ENCODE measurements around the gene PTPN14.

DNA sequence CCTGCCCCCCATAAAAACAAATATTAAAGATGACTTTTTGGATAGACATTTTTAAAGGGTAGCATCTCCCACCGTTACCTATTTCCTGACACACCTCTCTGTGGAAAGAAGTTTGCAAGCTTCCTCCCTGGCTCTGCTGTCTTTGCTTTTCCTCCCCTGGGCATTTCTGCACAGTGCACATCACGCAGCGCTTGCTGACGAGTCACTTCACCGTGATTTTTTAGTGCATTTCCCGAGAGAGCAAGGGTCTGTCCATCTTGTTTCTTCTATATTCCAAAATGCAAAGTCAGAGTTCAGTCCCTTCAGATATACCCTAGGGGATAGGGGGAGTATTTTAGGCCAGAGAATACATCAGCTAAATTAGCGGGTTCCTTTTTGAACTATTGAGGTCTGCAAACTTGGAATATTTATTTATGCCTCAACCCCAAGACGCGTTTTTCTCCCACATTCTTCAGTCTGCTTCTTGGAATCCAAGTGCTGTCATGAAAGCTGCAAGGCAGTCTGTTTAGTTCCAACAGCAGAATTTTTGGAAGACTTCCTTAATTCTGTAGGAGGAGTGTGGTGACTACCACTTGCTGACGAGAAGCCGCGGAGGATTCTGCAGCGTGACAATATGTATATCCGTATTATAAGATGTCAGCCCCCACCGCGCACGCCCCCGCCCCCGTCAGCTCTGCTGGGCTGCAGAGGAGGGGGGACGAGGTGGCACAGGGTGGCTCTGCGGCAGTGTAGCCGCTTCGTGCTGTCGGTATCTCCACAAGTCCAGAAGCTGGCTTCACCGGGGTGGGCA, 248.1 kb downstream of the PTPN14 start:
- TF ChIP-seq MXI1 (IDR thresholded peaks at IDR 0.05; ENCODE audit: borderline replicate concordance, low read depth, low read length) (no peak), POLR2A (IDR thresholded peaks at IDR 0.05; ENCODE audit: low read depth, low read length) (no peak), MAZ (IDR thresholded peaks at IDR 0.05; ENCODE audit: borderline replicate concordance, low read depth, low read length) (no peak), MAFK (IDR thresholded peaks at IDR 0.05; ENCODE audit: low read depth, low read length) (no peak), RAD21 (IDR thresholded peaks at IDR 0.05; ENCODE audit: low read length) (no peak), CEBPB (IDR thresholded peaks at IDR 0.05; ENCODE audit: low read depth, low read length) (no peak), BHLHE40 (IDR thresholded peaks at IDR 0.05; ENCODE audit: low read depth, low read length) (no peak), SMC3 (IDR thresholded peaks at IDR 0.05; ENCODE audit: low read depth, low read length) (no peak), RFX5 (IDR thresholded peaks at IDR 0.05; ENCODE audit: low read depth, low read length) (no peak), RCOR1 (IDR thresholded peaks at IDR 0.05; ENCODE audit: insufficient replicate concordance, low read length) (no peak)
- TF ChIP-seq, protein P1, sequence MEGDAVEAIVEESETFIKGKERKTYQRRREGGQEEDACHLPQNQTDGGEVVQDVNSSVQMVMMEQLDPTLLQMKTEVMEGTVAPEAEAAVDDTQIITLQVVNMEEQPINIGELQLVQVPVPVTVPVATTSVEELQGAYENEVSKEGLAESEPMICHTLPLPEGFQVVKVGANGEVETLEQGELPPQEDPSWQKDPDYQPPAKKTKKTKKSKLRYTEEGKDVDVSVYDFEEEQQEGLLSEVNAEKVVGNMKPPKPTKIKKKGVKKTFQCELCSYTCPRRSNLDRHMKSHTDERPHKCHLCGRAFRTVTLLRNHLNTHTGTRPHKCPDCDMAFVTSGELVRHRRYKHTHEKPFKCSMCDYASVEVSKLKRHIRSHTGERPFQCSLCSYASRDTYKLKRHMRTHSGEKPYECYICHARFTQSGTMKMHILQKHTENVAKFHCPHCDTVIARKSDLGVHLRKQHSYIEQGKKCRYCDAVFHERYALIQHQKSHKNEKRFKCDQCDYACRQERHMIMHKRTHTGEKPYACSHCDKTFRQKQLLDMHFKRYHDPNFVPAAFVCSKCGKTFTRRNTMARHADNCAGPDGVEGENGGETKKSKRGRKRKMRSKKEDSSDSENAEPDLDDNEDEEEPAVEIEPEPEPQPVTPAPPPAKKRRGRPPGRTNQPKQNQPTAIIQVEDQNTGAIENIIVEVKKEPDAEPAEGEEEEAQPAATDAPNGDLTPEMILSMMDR (conservative IDR thresholded peaks at IDR 0.05; ENCODE audit: low read depth, low read length), result no peak
- TF ChIP-seq, protein P2, sequence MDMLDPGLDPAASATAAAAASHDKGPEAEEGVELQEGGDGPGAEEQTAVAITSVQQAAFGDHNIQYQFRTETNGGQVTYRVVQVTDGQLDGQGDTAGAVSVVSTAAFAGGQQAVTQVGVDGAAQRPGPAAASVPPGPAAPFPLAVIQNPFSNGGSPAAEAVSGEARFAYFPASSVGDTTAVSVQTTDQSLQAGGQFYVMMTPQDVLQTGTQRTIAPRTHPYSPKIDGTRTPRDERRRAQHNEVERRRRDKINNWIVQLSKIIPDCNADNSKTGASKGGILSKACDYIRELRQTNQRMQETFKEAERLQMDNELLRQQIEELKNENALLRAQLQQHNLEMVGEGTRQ (IDR thresholded peaks at IDR 0.05; ENCODE audit: low read depth, low read length), result no peak
- TF ChIP-seq, protein P3, sequence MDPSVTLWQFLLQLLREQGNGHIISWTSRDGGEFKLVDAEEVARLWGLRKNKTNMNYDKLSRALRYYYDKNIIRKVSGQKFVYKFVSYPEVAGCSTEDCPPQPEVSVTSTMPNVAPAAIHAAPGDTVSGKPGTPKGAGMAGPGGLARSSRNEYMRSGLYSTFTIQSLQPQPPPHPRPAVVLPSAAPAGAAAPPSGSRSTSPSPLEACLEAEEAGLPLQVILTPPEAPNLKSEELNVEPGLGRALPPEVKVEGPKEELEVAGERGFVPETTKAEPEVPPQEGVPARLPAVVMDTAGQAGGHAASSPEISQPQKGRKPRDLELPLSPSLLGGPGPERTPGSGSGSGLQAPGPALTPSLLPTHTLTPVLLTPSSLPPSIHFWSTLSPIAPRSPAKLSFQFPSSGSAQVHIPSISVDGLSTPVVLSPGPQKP (IDR thresholded peaks at IDR 0.05; ENCODE audit: borderline replicate concordance, low read depth, low read length), result no peak

Data from IMR-90 (cell line).